SIG-M5 treated with dmso at 0.1 percent for 504 hours (cell line): ENCODE data around the gene TP53TG3B.
"Not testable (repeated sequence)": the region's sequence is repeated elsewhere in the genome, so short reads cannot be mapped to it uniquely, and the experiment has no call there.

ENCODE experiments used
- DNase-seq: peaks from one replicate; lab custom pipeline; 2025; ENCODE audit not compliant: unreplicated experiment; lab: John Stamatoyannopoulos, UW

The TP53TG3B gene, protein sequence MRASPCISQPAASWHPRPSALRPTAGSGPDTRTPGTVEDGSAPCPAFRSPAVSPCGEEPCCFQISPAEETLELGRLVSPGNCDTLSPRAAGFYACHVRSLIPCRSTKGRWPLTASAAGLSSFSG

DNA sequence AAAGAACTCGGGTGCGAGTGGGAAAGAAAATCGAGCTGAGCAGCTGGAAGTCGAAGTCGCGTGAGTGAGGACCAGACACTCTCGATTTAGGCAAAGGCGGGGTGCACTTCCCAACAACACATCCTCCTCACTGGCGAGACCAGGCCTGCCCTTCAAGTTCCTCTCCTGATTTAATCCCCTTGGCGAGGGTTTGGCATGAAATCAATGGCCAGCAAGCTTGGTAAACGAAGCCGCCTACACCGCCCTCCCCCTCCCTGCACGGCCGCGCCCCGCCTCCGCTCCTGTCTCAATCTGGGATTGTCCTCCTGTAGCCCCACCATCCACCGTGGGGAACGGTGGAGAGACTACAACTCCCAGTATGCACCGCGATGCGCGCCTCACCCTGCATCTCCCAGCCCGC lies at the start of gene TP53TG3B:
TSS of gene TP53TG3B (plus strand) at position 301 of the 400 bp plus-strand sequence. CDS start at position 369, 68 bp downstream.
- not testable (repeated sequence) for DNase-seq

DNA sequence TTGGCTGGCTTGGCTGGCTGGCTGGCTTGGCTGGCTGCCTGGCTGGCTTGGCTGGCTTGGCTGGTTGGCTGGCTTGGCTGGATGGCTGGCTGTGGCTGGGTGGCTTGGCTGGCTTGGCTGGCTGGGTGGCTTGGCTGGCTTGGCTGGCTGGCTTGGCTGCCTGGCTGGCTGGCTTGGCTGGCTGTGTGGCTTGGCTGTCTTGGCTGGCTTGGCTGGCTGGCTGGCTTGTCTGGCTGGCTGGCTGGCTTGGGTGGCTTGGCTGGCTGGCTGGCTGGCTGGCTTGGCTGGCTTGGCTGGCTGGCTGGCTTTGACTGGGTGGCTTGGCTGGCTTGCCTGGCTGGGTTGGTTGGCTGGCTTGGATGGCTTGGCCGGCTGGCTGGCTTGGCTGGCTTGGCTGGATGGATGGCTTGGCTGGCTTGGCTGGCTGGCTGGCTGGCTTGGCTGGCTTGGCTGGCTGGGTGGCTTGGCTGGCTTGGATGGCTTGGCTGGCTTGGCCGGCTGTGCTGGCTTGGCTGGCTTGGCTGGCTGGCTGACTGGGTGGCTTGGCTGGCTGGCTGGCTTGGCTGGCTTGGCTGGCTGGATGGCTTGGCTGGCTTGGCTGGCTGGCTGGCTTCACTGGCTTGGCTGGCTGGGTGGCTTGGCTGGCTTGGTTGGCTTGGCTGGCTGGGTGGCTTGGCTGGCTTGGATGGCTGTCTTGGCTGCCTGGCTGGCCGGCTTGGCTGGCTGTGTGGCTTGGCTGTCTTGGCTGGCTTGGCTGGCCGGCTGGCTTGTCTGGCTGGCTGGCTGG lies 24.2 kb upstream of the TP53TG3B start:
- not testable (repeated sequence) for DNase-seq

DNA sequence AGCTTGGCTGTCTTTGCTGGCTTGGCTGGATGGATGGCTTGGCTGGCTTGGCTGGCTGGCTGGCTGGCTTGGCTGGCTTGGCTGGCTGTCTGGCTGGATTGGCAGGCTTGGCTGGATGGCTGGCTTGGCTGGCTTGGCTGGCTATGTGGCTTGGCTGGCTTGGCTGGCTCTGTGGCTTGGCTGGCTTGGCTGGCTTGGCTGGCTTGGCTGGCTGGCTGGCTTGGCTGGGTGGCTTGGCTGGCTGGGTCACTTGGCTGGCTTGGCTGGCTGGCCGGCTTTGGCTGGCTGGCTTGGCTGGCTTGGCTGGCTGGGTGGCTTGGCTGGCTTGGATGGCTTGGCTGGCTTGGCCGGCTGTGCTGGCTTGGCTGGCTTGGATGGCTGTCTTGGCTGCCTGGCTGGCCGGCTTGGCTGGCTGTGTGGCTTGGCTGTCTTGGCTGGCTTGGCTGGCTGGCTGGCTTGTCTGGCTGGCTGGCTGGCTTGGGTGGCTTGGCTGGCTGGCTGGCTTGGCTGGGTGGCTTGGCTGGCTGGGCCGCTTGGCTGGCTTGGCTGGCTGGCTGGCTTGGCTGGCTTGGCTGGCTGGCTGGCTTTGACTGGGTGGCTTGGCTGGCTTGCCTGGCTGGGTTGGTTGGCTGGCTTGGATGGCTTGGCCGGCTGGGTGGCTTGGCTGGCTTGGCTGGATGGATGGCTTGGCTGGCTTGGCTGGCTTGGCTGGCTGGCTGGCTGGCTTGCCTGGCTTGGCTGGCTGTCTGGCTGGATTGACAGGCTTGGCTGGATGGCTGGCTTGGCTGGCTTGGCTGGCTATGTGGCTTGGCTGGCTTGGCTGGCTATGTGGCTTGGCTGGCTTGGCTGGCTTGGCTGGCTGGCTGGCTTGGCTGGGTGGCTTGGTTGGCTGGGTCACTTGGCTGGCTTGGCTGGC lies 22.8 kb upstream of the TP53TG3B start:
- not testable (repeated sequence) for DNase-seq

DNA sequence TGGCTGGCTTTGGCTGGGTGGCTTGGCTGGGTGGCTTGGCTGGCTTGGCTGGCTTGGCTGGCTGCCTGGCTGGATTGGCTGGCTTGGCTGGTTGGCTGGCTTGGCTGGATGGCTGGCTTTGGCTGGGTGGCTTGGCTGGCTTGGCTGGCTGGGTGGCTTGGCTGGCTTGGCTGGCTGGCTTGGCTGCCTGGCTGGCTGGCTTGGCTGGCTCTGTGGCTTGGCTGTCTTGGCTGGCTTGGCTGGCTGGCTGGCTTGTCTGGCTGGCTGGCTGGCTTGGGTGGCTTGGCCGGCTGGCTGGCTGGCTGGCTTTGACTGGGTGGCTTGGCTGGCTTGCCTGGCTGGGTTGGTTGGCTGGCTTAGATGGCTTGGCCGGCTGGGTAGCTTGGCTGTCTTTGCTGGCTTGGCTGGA lies 22.1 kb upstream of the TP53TG3B start:
- not testable (repeated sequence) for DNase-seq

DNA sequence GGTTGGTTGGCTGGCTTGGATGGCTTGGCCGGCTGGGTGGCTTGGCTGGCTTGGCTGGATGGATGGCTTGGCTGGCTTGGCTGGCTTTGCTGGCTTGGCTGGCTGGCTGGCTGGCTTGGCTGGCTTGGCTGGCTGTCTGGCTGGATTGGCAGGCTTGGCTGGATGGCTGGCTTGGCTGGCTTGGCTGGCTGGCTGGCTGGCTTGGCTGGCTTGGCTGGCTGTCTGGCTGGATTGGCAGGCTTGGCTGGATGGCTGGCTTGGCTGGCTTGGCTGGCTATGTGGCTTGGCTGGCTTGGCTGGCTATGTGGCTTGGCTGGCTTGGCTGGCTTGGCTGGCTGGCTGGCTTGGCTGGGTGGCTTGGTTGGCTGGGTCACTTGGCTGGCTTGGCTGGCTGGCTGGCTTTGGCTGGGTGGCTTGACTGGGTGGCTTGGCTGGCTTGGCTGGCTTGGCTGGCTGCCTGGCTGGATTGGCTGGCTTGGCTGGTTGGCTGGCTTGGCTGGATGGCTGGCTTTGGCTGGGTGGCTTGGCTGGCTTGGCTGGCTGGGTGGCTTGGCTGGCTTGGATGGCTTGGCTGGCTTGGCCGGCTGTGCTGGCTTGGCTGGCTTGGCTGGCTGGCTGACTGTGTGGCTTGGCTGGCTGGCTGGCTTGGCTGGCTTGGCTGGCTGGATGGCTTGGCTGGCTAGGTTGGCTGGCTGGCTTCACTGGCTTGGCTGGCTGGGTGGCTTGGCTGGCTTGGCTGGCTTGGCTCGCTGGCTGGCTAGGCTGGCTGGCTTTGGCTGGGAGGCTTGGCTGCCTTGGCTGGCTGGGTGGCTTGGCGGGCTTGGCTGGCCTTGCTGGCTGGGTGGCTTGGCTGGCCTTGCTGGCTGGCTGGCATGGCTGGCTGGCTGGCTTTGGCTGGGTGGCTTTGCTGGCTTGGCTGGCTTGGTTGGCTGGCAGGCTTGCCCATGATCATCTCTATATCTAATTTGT lies 21.3 kb upstream of the TP53TG3B start:
- not testable (repeated sequence) for DNase-seq
